Activated CD8-positive, alpha-beta memory T cell treated with anti-CD3 and anti-CD28 coated beads, Interleukin-2, amount 50 U/mL, for 48 hours (primary cell): Measurements from ENCODE around the gene FADS3.

ENCODE experiments used
- DNase-seq: peaks from one replicate; pipeline ENCODE4 v3.0.0-alpha.2; 2020

FADS3 gene

DNA sequence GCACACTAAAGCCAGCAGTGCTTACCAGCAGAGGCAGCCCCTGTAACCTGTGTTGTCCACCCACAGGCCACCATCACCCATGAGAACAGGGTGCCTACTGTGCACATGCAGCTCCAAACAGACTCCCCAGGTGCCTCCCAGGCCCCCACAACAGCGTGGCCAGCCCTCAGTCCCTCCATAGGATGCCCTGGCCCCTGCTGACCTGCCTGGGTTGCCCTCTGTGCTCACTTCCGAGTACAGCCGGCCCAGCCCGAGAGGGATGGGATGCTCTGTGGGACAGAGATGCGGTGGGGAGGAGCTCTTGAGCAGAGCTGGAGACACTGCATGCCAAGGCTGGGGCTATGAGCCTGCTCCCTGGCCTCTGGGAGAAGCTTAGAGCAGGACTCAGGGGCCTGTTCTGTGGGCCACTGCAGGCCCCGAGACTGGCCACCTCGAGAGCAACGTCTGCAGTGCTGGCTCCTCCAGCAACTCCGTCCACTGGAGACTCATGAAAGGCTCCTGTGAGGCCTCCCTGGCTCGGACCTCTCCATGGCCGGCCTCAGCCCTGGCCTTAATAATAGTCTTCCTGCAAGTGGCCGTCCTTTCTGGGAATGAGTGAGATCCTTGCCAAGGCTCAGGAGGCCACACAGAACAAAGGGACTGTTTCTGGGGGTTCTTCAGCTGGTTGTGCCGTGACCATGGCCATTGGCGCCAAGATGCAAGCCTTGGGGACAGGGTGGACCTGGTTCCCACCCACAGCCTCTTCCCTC, 36.2 kb downstream of the FADS3 start:
- no peak for DNase-seq

DNA sequence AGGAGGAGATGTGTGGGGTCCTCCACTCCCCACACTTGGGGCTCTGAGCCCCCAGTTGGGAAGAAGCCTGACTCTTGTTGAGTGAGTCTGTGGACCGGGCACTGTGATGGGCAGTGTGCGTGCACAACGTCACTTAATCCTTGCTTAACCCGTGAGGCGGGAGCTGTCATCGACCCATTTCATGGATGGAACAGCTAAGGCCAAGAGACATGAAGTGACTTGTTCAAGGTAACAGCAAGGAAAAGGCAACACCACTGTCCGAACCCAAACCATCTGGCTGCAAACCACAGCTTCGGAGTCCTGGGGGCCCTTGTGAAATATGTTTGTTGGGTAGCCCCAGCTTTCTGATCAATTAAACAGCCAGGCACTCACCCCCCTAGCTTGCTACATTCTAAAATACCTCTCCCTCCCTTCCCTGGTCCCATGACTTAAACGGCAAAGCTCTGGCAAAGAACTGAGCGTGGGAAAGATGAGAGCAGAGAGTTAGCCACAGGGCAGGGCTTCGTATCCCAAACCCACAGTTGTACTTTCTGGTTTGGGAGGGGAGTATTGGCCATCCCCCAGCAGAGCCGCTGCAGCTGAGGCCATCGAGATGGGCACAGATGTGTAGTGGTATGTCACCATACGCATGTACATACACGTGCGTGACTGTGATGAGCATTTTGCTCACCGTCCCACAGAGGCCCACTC, 37.0 kb downstream of the FADS3 start:
- DNase-seq, result no peak

DNA sequence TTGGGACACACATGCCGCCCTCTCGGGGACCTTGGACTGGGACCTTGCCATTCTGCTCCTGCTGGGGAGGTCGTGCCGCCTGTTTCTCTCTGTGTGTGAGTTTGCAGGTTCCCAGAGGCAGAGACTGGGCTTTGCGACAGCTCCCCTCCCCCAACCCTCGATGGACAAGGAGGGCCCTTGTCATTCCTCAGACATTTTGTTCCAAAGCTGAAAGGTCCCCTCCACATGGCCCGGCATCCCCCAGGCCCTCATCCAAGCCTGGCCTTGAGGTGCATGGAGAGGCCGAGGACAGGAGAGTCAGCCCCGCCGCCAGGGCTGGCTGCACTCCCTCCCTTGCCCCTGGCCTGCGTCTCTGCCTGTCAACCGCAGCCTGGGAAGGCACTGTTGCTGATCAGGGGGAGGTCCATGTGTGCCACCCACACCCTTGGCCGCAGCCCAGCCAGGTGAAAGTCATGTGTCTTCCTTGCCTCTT, 37.6 kb downstream of the FADS3 start:
- DNase-seq, result no peak

DNA sequence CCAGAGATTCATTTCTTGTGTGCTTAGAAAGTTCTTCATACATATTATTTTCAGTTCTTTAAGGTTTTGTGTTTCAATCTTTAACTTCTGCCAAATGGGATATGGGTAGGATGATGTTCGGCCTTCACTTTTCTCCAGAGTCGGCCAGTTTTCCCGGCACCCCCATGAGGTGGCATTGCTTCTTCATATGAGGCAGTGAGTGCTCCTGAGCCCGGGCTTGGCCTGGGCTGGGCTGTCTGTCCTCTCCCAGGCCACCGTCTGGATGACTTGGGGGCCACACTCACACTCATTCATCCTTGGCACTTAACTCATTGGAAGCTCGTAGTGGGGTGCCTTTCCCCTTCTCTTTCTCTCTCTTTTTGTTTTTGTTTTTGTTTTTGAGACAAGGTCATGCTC, 39.4 kb downstream of the FADS3 start:
- no peak for DNase-seq

DNA sequence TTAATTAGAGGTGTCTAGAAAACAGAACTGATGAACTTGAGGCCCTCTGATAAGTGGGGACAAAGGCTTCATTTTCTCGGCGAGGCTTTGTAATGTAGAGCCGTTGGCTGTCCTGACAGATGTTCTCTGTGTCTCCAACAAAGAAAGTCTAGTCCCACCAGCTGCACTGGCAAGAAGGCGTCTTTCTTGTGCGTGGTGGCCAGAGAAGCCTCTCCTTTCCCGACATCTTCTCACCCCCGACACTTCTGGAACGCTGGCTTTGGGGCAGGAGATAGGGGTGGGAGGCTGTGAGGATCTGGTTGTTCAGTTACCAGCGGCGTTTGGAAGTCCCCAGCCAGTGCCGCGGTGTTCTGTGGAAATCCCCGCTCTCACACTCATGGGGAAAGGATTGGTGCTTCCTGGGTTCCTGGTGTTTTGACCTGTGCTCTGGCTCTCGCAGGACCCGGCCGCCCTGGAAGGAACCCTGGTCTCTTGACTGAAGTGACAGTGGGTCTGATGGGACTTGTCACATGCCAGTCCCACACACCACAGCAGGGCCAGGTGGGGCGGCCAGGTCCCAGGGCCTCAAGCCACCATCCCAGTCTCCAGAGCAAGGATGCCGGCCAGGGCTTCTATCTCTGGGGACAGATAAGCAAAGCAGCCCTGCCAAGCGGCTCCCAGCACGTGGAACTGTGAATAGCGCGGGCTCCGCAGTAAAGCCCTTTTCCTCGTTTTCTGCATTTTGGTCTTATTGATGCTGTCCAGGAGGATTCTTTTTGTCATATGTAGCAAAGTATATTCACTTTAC, 40.0 kb downstream of the FADS3 start:
- no peak for DNase-seq

DNA sequence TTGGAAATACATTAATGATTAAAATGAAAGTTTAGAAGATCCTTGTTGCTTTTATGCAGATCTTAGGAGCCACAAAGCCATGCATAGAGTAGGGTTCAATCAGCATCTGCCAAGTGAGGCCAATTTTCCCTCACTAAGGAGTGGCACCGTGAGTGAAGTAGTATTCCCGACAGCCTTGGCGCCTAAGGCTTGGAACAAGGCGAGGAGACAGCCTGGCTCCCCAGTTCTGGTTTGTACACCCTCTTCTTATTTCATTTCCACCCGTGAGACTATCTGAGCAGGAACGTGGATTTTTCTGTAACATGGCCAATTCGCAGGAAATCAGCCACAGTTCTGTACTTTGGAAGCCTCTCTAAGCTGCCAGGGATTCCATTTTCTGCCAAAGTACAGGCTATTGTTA, 40.7 kb downstream of the FADS3 start:
- DNase-seq, result no peak

DNA sequence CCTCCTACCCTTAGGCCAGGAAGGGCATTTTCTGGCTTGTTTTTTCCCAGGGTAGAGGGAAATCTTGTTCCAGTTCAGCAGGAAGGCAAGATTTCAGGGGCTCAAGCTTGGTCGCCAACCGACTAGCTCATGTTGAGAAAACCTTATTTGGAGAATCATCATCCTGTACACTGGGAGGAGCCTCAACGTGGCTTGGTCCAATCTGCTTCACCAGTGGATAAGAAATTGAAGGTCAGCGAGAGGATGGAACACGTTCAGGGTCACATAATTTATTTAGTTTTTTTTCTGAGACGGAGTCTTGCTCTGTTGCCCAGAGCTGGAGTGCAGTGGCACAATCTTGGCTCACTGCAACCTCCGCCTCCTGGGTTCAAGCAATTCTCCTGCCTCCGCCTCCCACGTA, 42.7 kb downstream of the FADS3 start:
- no peak for DNase-seq

DNA sequence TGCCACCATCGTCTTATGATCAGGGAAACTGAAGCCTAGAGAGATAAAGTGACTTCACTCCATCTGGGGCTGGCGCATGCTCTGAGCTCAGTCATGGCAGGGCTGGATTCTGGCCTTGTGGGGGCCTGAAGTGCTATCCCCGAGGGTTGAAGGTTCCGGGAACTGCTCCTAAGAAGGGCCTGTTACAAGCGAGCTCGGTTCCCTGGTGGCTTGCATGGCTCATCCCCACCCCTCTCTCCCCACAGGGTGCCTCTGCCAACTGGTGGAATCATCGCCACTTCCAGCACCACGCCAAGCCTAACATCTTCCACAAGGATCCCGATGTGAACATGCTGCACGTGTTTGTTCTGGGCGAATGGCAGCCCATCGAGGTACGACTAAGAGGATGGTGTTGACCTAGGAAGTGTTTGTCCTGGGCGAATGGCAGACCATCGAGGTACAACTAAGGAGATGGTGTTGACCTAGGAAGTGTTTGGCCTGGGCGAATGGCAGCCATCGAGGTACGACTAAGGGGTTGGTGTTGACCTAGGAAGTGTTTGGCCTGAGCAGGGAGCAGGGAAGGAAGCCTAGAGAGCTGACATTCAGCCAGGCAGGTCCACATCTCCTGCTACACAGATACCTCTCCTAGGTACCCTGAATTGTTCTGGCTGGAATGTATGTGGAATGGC, 43.3 kb downstream of the FADS3 start:
- no peak for DNase-seq

DNA sequence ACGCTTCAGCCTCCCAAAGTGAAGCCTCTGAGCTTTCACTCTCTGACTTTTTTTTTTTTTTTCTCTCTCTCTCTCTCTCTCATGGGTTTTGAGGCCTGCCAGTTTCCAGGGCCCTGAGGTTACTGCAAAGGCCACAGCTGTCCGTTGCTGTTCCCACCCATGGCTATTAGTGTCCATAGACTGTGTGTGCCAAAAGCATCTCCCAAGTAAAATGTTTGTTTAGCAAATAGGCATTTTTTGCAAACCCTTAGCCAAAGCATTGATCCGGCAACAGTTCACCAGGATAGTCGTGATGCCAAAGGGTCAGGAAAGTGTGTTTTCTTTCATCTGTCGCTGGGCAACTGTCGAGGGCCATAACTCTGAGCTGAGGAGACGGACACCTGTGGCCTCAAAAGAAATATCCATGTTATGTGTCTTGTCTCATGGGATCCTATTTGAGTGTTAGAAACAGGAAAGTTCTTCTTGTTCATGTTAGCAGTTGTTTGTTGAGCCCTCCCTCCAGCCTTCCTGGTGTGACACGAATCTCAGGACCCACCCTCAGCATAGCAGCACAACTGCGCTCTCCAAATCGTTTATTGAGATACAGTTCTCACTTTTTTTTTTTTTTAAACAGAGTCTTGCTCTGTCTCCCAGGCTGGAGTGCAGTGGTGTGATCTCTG, 44.9 kb downstream of the FADS3 start:
- DNase-seq, result no peak

DNA sequence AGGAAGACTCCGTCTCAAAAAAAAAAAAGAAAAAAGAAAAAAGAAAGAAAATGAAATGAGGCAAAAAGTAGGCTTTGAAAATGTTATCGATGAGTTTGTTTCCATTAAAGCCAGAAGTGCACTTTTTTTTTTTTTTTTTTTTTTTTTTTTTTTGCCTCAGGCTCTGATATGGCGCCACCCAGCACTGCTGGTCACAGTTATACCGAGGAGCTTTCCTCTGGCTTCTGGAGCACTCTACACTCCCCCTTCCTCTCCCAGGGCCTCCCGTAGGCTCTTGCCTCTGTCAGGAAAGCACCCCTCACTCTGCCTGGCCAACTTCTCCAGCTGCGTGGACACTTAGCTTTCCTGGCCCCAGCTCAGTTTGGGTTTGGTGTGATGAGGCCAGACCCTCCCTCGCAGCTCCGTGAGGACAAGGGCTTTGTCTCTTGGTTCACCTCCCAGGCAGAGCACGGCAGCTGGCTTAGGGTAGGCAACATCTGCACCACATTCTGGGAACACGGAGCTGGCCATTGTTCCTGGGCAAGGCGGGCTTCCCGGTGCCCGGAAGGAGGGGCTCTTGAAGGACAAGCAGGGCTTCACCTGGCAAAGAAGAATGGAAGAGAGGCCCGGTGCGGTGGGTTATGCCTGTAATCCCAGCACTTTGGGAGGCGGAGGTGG, 46.3 kb downstream of the FADS3 start:
- DNase-seq, result no peak

DNA sequence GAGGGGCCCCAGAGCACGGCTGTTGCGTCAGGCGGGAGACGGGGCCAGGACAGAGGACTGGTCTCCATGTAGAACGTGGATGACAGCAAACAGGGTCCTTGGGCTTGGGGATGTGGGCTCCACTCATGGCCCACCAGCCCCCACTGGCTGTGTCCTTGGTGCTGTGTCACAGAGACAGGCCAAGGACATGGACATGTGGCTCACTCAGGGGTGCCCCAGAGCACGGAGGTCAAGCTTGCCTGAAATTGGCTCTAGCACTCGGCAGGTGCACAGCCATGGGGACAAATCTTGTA, 48.9 kb downstream of the FADS3 start:
- no peak for DNase-seq

DNA sequence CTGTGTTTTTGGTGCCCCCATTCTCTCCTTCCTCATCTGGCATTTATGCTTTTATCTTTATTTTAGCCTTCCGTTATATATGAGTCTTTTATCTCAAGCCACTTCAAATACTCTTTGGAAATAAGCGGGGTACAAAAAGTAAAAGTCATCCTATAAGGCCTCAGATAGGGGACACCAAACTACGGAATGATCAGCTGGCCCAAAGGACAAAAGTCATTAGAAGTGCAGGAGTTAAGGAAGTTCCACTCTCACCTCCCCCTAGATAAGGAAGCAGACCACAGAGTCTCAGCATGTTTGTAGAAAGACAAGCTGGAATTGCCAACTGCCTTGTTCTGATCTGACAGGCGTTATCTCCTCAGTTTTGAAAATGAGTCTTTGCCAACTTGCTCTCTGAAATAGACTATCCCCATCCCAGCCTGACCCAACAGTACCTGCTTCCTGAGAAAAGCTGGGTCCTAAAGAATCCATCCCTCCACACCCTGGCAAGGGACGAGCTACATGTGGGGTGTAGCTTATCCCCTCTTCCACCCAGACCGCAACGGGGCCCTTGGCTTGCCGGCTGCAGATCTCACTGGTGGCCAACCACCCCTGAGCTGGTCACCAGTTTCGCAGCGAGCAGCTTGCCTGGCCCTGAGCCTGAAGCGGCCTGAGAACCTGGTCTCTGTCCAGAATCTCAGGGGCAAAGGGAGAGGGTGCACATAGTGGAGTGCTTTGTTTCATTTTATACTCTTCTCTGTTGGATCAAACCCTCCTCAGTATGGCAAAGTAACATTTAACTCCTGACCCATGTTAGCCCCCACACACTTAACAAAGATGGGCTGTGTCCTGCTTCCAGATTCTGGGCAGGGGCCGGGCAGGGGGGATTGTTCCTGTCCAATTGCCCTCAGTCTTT, 49.5 kb downstream of the FADS3 start:
- no peak for DNase-seq

DNA sequence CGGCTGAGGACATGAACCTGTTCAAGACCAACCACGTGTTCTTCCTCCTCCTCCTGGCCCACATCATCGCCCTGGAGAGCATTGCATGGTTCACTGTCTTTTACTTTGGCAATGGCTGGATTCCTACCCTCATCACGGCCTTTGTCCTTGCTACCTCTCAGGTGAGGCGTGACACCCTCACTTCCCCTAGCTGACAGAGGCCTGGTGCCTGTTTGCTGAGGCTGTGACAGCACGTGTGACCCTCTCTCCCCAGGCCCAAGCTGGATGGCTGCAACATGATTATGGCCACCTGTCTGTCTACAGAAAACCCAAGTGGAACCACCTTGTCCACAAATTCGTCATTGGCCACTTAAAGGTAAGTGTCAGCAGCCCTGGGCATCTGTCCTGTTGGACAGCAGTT, 51.0 kb downstream of the FADS3 start:
- DNase-seq, result no peak

DNA sequence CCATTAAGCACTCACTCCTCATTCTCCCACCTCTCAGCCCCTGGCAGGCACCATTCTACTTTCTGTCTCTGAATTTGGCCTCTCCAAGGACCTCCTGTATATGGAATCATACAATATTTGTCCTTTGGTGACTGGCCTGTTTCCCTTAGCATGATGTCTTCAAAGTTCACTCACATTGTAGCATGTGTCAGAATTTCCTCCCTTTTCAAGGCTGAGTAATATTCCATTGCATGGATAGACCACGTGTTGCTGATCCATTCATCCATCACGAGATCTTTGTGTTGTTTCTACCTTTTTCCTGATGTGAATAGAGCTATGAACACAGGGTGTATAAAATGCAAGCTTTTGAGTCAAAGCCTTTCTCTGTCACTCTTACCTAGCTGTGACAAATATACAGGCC, 51.6 kb downstream of the FADS3 start:
- no peak for DNase-seq

DNA sequence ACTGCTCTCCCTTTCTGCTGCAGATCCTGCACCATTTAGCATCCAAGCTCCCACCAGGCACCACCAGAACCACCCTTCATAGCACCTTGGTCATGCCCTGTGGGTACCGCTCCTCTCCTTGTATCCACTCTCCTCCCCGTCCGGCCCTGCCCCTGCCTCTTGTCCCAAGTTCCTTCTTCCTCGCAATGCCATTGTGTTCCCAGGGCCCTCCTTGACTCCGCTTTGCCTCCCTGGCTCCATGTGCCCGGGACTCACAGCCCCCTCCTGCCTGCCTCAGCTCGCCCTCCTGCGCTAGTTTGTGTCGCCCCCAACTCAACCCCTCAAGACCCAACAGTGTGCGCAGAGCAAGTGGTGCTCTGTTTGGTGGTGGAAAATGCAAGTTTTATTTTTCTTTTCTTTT, 52.4 kb downstream of the FADS3 start:
- DNase-seq, result no peak

DNA sequence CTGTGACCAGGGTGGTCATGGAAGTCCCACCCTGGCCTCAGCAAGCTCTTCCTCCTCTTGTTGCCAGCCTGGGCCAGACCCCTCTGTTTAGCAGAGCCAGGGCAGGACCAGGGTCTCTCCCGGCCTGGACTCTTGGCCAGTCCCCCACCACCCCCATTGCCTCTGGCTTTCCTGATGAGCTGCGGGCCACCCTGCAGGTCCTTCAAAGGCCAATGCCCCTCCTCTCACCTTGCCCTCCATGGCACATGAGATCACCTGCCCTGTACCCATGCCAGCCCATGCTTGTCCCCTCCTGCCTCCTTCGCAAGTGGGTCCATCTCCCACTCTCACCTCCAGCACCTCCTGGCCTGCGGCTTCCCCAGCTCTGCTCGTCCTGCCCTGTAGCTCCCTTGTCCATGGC, 52.8 kb downstream of the FADS3 start:
- no peak for DNase-seq

DNA sequence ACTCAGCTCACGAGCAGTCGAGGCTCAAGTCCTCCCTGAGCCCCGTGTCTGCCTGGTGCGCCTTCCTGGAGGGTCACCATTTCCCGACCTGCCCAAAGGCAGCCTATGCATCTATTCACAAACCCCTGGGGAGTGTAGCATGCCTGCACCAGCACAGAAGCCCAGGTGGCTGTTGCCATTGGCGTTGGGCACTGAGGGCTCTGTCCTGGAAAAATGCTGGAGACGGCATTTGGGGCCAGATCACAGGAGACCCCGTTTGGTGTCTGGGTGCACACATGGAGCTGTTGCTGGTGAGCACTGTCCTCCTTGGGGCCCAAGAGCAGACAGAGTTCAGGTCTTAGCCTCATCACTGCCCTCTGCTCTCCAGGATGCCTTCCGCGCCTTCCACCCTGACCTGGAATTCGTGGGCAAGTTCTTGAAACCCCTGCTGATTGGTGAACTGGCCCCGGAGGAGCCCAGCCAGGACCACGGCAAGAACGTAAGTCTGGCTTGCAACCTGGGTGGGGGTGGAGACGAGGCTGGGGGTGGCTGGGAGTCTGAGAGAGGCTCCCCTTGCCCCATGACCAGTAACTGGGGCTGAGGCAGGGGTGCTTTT, 53.8 kb downstream of the FADS3 start:
- DNase-seq, result no peak

DNA sequence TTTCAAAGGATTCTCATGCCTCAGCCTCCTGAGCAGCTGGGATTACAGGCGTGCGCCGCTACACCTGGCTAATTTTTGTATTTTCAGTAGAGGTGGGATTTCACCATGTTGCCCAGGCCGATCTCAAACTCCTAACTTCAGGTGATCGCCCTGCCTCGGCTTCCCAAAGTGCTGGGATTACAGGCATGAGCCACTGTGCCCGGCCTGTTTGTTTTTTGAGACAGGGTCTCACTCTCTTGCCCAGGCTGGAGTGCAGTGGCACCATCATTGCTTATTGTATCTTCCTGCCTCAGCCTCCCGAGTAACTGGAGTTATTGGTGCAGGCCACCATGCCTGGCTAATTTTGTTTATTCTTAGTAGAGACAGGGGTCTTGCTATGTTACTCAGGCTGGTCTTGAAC, 55.2 kb downstream of the FADS3 start:
- DNase-seq, result no peak

DNA sequence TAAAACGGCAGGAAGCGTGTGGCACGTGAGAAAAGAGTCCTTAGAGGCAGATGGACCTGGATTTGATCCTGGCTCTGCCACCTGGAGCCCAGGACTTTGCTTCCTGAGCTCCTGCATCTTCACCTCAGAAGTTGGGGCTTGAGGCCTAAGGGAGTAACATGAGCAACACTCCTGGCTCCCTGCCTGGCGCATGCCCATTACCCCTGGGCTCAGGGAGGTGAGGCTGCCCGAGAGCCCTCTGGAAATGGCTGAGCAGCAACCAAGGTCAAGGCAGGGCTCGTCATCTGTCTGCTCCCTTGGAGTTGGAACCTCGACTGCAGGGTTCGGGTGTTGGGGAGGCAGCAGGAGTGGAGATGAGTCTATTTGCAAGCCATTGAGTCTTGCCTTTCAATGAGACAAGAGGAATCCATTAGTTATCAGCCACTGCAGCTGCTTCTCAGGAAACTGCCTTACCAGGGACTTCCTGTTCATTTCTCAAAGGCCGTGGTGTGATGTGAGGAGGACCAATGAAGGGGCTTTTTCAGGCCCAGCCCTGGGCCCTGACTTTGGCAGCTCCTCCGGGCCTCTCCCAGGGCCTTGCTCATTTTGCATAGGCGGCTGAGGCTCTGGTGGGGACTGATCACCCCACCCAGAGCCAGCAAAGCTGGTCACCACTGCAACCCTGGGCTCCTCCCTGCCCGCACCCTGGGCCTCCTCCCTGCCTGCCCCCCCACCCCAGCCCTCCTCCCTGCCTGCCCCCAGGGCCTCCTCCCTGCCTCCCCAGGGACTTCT, 56.9 kb downstream of the FADS3 start:
- DNase-seq, result peak; percentile 77

DNA sequence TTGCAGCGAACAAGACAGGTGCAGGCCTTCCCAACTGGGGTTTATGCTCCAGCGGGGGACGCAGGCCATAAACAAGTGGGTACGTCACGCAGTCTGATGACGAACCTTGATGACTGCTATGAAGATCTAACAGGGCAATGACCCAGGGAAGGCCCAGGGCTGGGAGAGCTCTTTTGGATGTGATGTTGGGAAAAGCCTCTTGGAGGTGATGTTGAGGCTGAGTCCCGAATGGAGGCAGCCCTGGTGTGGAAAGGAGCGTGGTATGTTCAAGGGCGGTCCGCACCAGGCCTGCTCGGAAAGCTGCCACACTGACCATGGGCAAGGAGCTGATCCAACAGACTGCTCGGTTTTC, 57.4 kb downstream of the FADS3 start:
- DNase-seq, result no peak
